Measurements from ENCODE around the gene ST6GAL2. TPM values are rescaled to one million over a fixed set of nuclear protein-coding genes. Genes with fewer than 3 reads are reported as not detected.

Gene ST6GAL2
- polyA plus RNA-seq, 1 donor from 2014 or later: 22.1 TPM

GRCh38 chr2:106805716-106806115 is 80.3 kb downstream of the ST6GAL2 start:
- H2AFZ ChIP-seq (ENCODE audit: low read depth, low read length): no peak overlapping the region
- H3K79me2 ChIP-seq (replicated peaks; ENCODE audit: insufficient read depth, low read length): no peaks in the 10 kb centered on the region
- H3K4me3 ChIP-seq (ENCODE audit: low read length): no peak overlapping the region
- no peak overlapping the region for H3K4me2 ChIP-seq (ENCODE audit: low read length)
- no peaks in the 10 kb centered on the region for H3F3A ChIP-seq (ENCODE audit: insufficient read depth, low read length, poor library complexity, severe bottlenecking)
- TF ChIP-seq CTCF (IDR thresholded peaks at IDR 0.05; ENCODE audit: poor library complexity, severe bottlenecking) (no peak), MXI1 (conservative IDR thresholded peaks at IDR 0.05; ENCODE audit: poor library complexity, severe bottlenecking) (no peak), RAD21 (conservative IDR thresholded peaks at IDR 0.05) (no peak), REST (IDR thresholded peaks at IDR 0.05; ENCODE audit: borderline replicate concordance) (no peak), EZH2 (IDR thresholded peaks at IDR 0.05; ENCODE audit: borderline replicate concordance, insufficient read depth, low read length, poor library complexity, severe bottlenecking) (no peak), TAF1 (IDR thresholded peaks at IDR 0.05; ENCODE audit: low read depth) (no peak), EP300 (conservative IDR thresholded peaks at IDR 0.05; ENCODE audit: poor library complexity, severe bottlenecking) (no peak), SMC3 (conservative IDR thresholded peaks at IDR 0.05; ENCODE audit: poor library complexity) (no peak), POLR2AphosphoS5 (IDR thresholded peaks at IDR 0.05) (no peak)
- H3K36me3 ChIP-seq (ENCODE audit: insufficient read depth, low read length): peaks cover 10% of the 10 kb centered on the region
- H3K9me2 ChIP-seq (ENCODE audit: insufficient read depth, low read length): no peaks in the 10 kb centered on the region
- no peaks in the 10 kb centered on the region for H3K27me3 ChIP-seq (ENCODE audit: insufficient read depth, low read depth, low read length)
- no peak overlapping the region for H3K9ac ChIP-seq (ENCODE audit: low read length)
- H3K9me3 ChIP-seq (ENCODE audit: low read length): no peaks in the 10 kb centered on the region
- H4K20me1 ChIP-seq (ENCODE audit: insufficient read depth): no peaks in the 10 kb centered on the region
- H3K27ac ChIP-seq (ENCODE audit: low read length): no peak overlapping the region

GRCh38 chr2:106804161-106804560 is 81.8 kb downstream of the ST6GAL2 start:
- Histone ChIP-seq H3K36me3 (ENCODE audit: insufficient read depth, low read length) (peaks cover 10% of the 10 kb centered on the region), H2AFZ (ENCODE audit: low read depth, low read length) (no peak overlapping the region), H3K4me2 (ENCODE audit: low read length) (no peak overlapping the region), H3K9ac (ENCODE audit: low read length) (no peak overlapping the region), H3K27me3 (ENCODE audit: insufficient read depth, low read depth, low read length) (no peaks in the 10 kb centered on the region), H4K20me1 (ENCODE audit: insufficient read depth) (no peaks in the 10 kb centered on the region), H3K79me2 (replicated peaks; ENCODE audit: insufficient read depth, low read length) (no peaks in the 10 kb centered on the region), H3K9me3 (ENCODE audit: low read length) (no peaks in the 10 kb centered on the region), H3F3A (ENCODE audit: insufficient read depth, low read length, poor library complexity, severe bottlenecking) (no peaks in the 10 kb centered on the region), H3K27ac (ENCODE audit: low read length) (no peak overlapping the region), H3K9me2 (ENCODE audit: insufficient read depth, low read length) (no peaks in the 10 kb centered on the region), H3K4me3 (ENCODE audit: low read length) (no peak overlapping the region)
- TF ChIP-seq EZH2 (IDR thresholded peaks at IDR 0.05; ENCODE audit: borderline replicate concordance, insufficient read depth, low read length, poor library complexity, severe bottlenecking) (no peak), SMC3 (conservative IDR thresholded peaks at IDR 0.05; ENCODE audit: poor library complexity) (no peak)

Data from neural cell (in vitro differentiated cells).